ENCODE results near the gene RGS17. TPM values are rescaled to one million over a fixed set of nuclear protein-coding genes. Genes with fewer than 3 reads are reported as not detected.

Gene RGS17
- total RNA-seq, 1 experiment from 2014 or later, result 3.2 TPM

DNA sequence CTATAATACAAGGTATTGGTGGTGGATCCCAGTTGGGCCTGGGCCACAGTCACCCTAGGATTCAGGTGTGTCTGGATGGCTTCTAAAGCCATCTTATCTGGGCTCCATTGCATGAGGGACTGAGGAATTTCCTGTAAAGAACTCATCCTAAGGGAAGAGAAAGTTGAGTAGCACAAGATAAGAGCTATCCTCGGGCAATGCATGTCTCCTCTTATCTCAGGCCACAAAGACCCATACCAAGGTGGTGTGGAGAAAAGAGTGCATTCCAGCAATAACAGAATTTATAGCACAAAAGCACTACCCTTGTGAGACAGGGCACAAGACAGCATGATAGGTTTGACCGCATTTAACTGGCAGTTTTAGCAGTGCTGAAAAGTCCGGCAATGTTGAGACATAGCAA, 114.2 kb downstream of the RGS17 start:
- Histone ChIP-seq H2BK120ac (ENCODE audit: low read depth, low read length, poor library complexity, severe bottlenecking) (no peak overlapping the region), H2AFZ (ENCODE audit: low read length) (no peak overlapping the region), H3K18ac (ENCODE audit: insufficient read length, low read depth, low read length) (no peak overlapping the region), H3K4ac (ENCODE audit: low read depth, low read length) (no peak overlapping the region), H3K79me2 (ENCODE audit: insufficient read depth, low read length) (no peaks in the 10 kb centered on the region), H3K23me2 (ENCODE audit: insufficient read length, low read depth, low read length, poor library complexity, severe bottlenecking) (no peaks in the 10 kb centered on the region), H2AK5ac (ENCODE audit: insufficient read length, low read length) (no peak overlapping the region), H3K4me1 (ENCODE audit: insufficient read depth, low read length) (no peaks in the 10 kb centered on the region), H2BK20ac (ENCODE audit: low read depth, low read length, poor library complexity, severe bottlenecking) (no peak overlapping the region), H4K8ac (replicated peaks; ENCODE audit: insufficient read length, low read depth, low read length) (no peak overlapping the region), H3K56ac (ENCODE audit: insufficient read length, low read depth, low read length) (no peak overlapping the region), H3K9ac (ENCODE audit: extremely low read depth, insufficient read length, low read length) (no peak overlapping the region), H3K23ac (ENCODE audit: insufficient read length, low read depth, low read length) (no peak overlapping the region), H4K20me1 (ENCODE audit: control insufficient read depth, insufficient read depth, insufficient read length) (no peaks in the 10 kb centered on the region), H4K5ac (ENCODE audit: insufficient read length, low read depth, low read length) (no peak overlapping the region), H3K4me2 (ENCODE audit: insufficient read depth, insufficient read length, low read length) (no peak overlapping the region), H3K14ac (ENCODE audit: insufficient read depth, low read length) (no peak overlapping the region), H3K79me1 (ENCODE audit: insufficient read depth, low read depth, low read length, poor library complexity, severe bottlenecking) (no peaks in the 10 kb centered on the region), H3K27me3 (ENCODE audit: insufficient read depth, low read length) (no peaks in the 10 kb centered on the region), H3T11ph (ENCODE audit: low read length) (no peak overlapping the region), H3K27ac (ENCODE audit: insufficient read length, low read depth, low read length) (no peak overlapping the region), H2BK15ac (ENCODE audit: low read depth, low read length) (no peak overlapping the region), H4K91ac (ENCODE audit: insufficient read length, low read depth, low read length) (no peak overlapping the region), H3K9me3 (ENCODE audit: control insufficient read depth, low read depth, low read length) (no peaks in the 10 kb centered on the region), H2BK12ac (ENCODE audit: insufficient read length, low read depth, low read length) (no peak overlapping the region), H2BK5ac (ENCODE audit: insufficient read length, low read length) (no peak overlapping the region)
- Mint-ChIP-seq H3K36me3 (ENCODE audit: insufficient read depth in 1 of 3, low read depth in 3 of 3) (no peaks in the 10 kb centered on the region), H3K4me3 (no peak overlapping the region), H3K4me1 (no peaks in the 10 kb centered on the region; a peak in 1 of 4 replicates), H3K27me3 (ENCODE audit: low read depth) (no peaks in the 10 kb centered on the region), H3K27ac (no peak overlapping the region), H3K9me3 (no peaks in the 10 kb centered on the region)
- no CpG with 5 or more reads among the region's 3 CpGs for WGBS (ENCODE audit: extremely low coverage, insufficient read length, low lambda C conversion rate)
- no peak for DNase-seq
- TF ChIP-seq, protein P1, sequence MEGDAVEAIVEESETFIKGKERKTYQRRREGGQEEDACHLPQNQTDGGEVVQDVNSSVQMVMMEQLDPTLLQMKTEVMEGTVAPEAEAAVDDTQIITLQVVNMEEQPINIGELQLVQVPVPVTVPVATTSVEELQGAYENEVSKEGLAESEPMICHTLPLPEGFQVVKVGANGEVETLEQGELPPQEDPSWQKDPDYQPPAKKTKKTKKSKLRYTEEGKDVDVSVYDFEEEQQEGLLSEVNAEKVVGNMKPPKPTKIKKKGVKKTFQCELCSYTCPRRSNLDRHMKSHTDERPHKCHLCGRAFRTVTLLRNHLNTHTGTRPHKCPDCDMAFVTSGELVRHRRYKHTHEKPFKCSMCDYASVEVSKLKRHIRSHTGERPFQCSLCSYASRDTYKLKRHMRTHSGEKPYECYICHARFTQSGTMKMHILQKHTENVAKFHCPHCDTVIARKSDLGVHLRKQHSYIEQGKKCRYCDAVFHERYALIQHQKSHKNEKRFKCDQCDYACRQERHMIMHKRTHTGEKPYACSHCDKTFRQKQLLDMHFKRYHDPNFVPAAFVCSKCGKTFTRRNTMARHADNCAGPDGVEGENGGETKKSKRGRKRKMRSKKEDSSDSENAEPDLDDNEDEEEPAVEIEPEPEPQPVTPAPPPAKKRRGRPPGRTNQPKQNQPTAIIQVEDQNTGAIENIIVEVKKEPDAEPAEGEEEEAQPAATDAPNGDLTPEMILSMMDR (conservative IDR thresholded peaks at IDR 0.05), result no peak
